ENCODE data around the gene SLC6A19. TPM values are rescaled to one million over a fixed set of nuclear protein-coding genes. Genes with fewer than 3 reads are reported as not detected.

Gene SLC6A19
- total RNA-seq, 1 experiment from 2014 or later: not detected

GRCh38 chr5:1220351-1220750 is 19.0 kb downstream of the SLC6A19 start:
- BruUV-seq (replicated peaks): no TSS peak
- Histone ChIP-seq H3K4me1 (ENCODE audit: insufficient read depth, low read length, poor library complexity, severe bottlenecking) (no peaks in the 10 kb centered on the region), H3K27me3 (replicated peaks; ENCODE audit: insufficient read depth, low read depth, low read length, poor library complexity) (peaks cover 4% of the 10 kb centered on the region), H3K4me3 (ENCODE audit: low read depth, low read length, poor library complexity, severe bottlenecking) (no peak overlapping the region), H3K9me3 (ENCODE audit: low read depth, low read length, poor library complexity, severe bottlenecking) (no peaks in the 10 kb centered on the region), H3K27ac (ENCODE audit: low read depth, low read length, poor library complexity, severe bottlenecking) (no peak overlapping the region), H3K36me3 (ENCODE audit: insufficient read depth, low read length, poor library complexity, severe bottlenecking) (no peaks in the 10 kb centered on the region)
- DNase-seq (ENCODE audit: low spot score): no peak
- intact Hi-C loops (cut with micrococcal nuclease; ENCODE audit: unreplicated experiment): no loop called here
- no peak for TF ChIP-seq CTCF (conservative IDR thresholded peaks at IDR 0.05; ENCODE audit: low read depth, low read length)
- TF ChIP-seq EZH2 (IDR thresholded peaks at IDR 0.05; ENCODE audit: borderline replicate concordance, low read depth, low read length, poor library complexity, severe bottlenecking): no peak
- POLR2A ChIA-PET (ENCODE audit: low non-redundant PET): interaction anchor here (0.7 kb wide), 1 partner anchor 47 kb away, joined by 3 read pairs; no protein-coding TSS in a partner anchor
- CTCF ChIA-PET: no interaction called here

- no peak for DNase-seq (ENCODE audit: low spot score)
- CTCF ChIA-PET: no interaction called here
- Histone ChIP-seq H3K9me3 (ENCODE audit: low read depth, low read length, poor library complexity, severe bottlenecking) (no peaks in the 10 kb centered on the region), H3K27me3 (replicated peaks; ENCODE audit: insufficient read depth, low read depth, low read length, poor library complexity) (peaks cover 4% of the 10 kb centered on the region), H3K4me1 (ENCODE audit: insufficient read depth, low read length, poor library complexity, severe bottlenecking) (no peaks in the 10 kb centered on the region), H3K4me3 (ENCODE audit: low read depth, low read length, poor library complexity, severe bottlenecking) (no peak overlapping the region), H3K27ac (ENCODE audit: low read depth, low read length, poor library complexity, severe bottlenecking) (no peak overlapping the region), H3K36me3 (ENCODE audit: insufficient read depth, low read length, poor library complexity, severe bottlenecking) (no peaks in the 10 kb centered on the region)
- no peak for TF ChIP-seq CTCF (conservative IDR thresholded peaks at IDR 0.05; ENCODE audit: low read depth, low read length)
- no peak for TF ChIP-seq EZH2 (IDR thresholded peaks at IDR 0.05; ENCODE audit: borderline replicate concordance, low read depth, low read length, poor library complexity, severe bottlenecking)
- intact Hi-C loops (cut with micrococcal nuclease; ENCODE audit: unreplicated experiment): no loop called here
- BruUV-seq (replicated peaks): no TSS peak
- POLR2A ChIA-PET (ENCODE audit: low non-redundant PET): no interaction called here
These were observed 19.4 kb downstream of the SLC6A19 start for GRCh38 chr5:1220831-1221230.

GRCh38 chr5:1221721-1222120 is 20.3 kb downstream of the SLC6A19 start:
- TF ChIP-seq EZH2 (IDR thresholded peaks at IDR 0.05; ENCODE audit: borderline replicate concordance, low read depth, low read length, poor library complexity, severe bottlenecking) (no peak), CTCF (conservative IDR thresholded peaks at IDR 0.05; ENCODE audit: low read depth, low read length) (no peak)
- H3K27ac ChIP-seq (ENCODE audit: low read depth, low read length, poor library complexity, severe bottlenecking): no peak overlapping the region
- H3K4me3 ChIP-seq (ENCODE audit: low read depth, low read length, poor library complexity, severe bottlenecking): no peak overlapping the region
- no peaks in the 10 kb centered on the region for H3K9me3 ChIP-seq (ENCODE audit: low read depth, low read length, poor library complexity, severe bottlenecking)
- DNase-seq (ENCODE audit: low spot score): no peak
- CTCF ChIA-PET: no interaction called here
- H3K36me3 ChIP-seq (ENCODE audit: insufficient read depth, low read length, poor library complexity, severe bottlenecking): no peaks in the 10 kb centered on the region
- POLR2A ChIA-PET (ENCODE audit: low non-redundant PET): no interaction called here
- no TSS peak for BruUV-seq (replicated peaks)
- H3K4me1 ChIP-seq (ENCODE audit: insufficient read depth, low read length, poor library complexity, severe bottlenecking): no peaks in the 10 kb centered on the region
- peaks cover 4% of the 10 kb centered on the region for H3K27me3 ChIP-seq (replicated peaks; ENCODE audit: insufficient read depth, low read depth, low read length, poor library complexity)
- intact Hi-C loops (cut with micrococcal nuclease; ENCODE audit: unreplicated experiment): no loop called here

Measured in A673 (cell line).